GM12892 (cell line): ENCODE data around the gene GHRH.

Experiments
- DNase-seq: peaks from one replicate; pipeline ENCODE4 v3.0.0; 2011; ENCODE audit not compliant: insufficient read length
- FAIRE-seq: peaks from 2 replicates; lab custom pipeline; 2011; peaks lifted over from hg19 to GRCh38; lab: Jason Lieb, UNC
- POLR2A ChIP-seq: IDR thresholded peaks from 2 replicates; pipeline ENCODE4 v1.6.1; 2011; ENCODE audit warnings: low read depth, low read length, control low read depth
- POLR2AphosphoS5 ChIP-seq: IDR thresholded peaks from 2 replicates; pipeline ENCODE4 v1.6.1; 2011; ENCODE audit warnings: low read depth, low read length, control low read depth
- TAF1 ChIP-seq: IDR thresholded peaks from 2 replicates; pipeline ENCODE4 v1.6.1; 2011; ENCODE audit warnings: low read depth, mild to moderate bottlenecking, control low read depth, low read length, borderline replicate concordance

Gene GHRH

DNA sequence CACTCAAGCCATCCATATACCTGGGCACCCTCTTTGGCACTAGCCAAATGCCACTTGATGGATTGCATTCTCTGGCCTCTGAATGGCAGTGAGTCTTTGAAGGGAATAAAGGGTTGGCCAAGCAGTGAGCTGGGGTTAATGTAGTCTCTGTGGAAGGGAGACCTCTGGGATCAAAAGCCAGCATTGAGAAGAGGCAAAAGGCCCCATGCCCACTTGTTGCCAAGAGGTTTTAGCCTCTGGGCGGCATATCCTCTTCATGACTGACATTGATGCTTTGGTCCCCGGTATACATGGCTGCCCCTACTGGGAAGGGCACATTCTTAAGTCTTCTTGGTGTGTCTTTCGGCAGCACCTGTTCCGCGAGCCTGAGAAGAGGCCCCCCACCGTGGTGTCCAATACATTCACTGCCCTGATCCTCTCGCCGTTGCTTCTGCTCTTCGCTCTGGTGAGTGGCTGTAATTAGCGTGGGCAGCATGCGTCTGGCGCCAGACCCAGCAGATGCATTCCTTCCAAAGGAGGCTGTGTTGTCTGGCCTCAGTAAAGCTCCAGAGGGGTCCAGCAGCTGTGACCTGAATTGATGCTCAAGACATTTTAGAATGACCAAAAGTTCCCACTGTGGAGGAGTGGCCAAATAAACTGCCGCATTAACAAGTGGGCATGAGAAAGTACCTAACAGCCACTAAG lies 29.5 kb downstream of the GHRH start:
- TF ChIP-seq TAF1 (no peak), POLR2A (no peak), POLR2AphosphoS5 (no peak)
- DNase-seq (no peak), FAIRE-seq (no peak)

DNA sequence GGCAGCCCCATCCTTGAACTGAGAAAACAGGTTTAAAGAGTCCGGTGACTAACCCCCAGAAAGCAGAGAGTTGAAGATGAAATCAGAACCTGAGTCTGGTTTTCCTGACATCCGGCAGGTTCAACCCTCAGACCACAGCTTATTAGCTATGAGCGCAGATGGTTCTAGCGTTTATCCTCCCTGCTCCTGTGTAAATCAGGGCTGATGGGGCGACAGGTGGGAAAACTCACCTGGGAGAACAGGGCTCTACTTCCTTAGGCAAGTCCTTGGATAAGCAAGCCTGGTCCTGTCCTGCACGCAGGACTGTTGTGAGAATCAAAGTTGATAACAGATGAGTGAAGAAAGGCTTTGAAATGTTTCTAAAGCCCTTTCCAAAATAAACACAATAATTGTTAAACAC lies 31.4 kb downstream of the GHRH start:
- no peak for DNase-seq

DNA sequence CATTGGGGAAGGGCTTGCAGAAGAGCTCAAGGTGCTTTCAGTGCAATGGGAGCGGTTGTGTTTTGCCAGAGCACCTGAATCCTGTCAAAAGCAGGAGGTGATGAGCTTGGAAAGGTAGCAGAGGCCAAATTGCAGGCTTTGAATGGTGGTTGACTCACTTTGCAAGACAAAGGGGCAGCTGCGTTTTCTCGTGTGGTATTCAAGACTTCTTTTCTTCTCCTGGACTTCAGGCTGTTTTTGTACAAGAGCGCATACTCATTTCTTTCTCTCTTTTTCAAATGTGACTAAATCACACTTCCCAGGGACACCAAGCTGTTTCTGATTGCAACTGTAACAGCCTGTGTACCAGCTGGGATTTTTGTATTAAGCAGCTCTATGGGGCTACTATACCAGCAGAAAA lies 32.3 kb downstream of the GHRH start:
- DNase-seq (no peak), FAIRE-seq (no peak)
- TF ChIP-seq POLR2AphosphoS5: no peak
- no peak for TF ChIP-seq POLR2A

More for the DNA sequence above, 31.4 kb downstream of the GHRH start:
- no peak for TF ChIP-seq POLR2AphosphoS5
- TF ChIP-seq TAF1: no peak
- no peak for FAIRE-seq

DNA sequence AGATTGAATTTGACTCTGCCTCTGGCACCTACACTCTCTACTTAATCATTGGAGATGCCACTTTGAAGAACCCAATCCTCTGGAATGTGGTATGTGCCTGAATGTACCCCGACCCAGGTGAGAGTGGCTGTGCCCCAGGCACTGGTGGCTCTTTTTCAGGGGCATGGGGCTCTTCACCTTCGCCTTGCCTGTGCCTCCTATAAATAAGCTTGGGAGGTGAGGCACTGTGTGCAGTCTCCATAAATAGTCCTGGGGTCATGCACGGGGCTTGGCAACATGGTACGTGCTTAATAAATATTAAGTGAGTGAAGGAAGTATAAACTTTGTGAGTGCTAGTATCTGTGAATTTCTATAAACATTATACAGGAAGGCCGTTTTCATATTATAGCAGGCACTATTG lies 33.0 kb downstream of the GHRH start:
- no peak for FAIRE-seq
- DNase-seq: no peak
- no peak for TF ChIP-seq POLR2A
- TF ChIP-seq POLR2AphosphoS5: no peak
- no peak for TF ChIP-seq TAF1

DNA sequence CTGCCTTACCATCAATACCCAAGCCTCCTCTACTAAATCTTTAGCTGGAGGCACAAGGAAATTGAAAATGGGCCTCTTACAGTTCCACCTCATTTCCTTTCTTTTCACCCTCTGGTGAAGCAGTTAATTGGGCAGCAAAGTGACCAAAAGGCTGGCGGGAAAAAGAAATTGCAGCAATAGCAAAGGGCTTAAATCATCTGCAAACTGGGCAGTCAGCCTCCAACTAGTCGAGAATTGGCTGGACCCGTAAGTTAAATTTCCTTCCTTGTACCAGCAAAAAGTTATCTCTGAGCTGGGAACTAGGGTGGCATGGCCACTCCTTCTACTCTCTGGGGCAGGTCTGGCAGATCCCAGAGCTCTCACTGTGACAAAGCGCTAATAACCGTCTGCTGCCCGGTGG lies 33.5 kb downstream of the GHRH start:
- TF ChIP-seq POLR2A: no peak
- no peak for DNase-seq
- FAIRE-seq: no peak

DNA sequence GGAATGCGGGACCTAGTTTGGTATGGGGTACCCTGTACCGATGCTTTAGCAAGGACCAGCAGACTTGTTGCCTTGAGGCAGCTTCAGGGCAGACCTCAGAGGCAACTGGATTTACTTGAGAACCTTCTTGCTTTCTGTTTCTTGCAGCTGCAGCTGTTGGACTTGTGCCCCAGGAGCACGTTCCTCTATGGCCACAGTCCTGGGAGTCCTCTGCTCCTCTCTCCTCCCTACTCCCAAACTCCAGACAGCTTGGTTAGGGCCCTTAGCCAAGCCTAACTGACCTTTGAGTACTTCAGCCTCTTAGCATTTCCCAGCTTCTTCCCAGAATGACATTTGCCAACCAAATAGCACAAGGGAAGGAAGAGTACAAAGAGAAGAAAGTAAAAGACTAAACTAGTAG lies 34.7 kb downstream of the GHRH start:
- no peak for DNase-seq
- FAIRE-seq: no peak
- TF ChIP-seq POLR2AphosphoS5 (no peak), POLR2A (no peak), TAF1 (no peak)

DNA sequence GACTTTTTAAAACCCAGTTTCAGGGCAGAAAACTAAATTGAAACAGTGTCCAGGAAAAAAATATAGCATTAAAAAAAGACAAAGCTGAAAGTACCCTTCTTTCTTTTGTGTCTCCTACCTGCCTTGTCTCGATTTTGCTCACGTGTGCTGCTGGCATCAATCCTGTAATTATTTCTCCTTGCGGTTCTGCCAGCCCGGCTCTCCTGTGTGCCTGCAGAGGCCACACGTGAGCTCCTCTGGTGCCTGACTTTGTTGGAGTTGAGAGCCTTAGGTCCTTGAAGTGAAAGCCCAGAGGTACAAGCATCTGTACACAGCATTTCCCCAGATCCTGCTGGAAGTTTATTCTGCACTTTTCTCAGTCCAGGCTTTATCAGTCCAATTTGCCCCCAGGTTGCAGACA lies 36.5 kb downstream of the GHRH start:
- TF ChIP-seq POLR2AphosphoS5: no peak
- TF ChIP-seq POLR2A: no peak
- TF ChIP-seq TAF1: no peak
- FAIRE-seq: no peak
- no peak for DNase-seq

DNA sequence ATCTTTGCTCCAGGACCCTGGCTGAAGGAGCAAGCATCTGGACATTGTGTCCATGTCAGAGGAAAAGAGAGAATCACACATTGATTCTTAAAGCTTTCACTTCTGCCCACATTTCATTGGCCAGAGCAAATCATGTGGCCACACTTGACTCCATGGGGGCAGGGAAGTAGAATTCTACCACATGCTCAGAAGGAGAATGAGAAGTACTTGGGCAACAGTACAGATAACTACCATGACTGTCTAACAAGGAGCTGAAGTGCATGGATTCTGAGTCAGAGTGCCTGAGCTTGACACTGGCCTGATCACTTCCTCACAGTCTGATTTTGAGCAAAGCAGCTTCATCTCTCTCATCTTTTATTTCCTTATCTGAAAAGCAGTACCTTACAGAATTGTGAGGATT lies 38.6 kb downstream of the GHRH start:
- FAIRE-seq (no peak), DNase-seq (no peak)
- no peak for TF ChIP-seq POLR2A
- TF ChIP-seq POLR2AphosphoS5: no peak
- no peak for TF ChIP-seq TAF1

DNA sequence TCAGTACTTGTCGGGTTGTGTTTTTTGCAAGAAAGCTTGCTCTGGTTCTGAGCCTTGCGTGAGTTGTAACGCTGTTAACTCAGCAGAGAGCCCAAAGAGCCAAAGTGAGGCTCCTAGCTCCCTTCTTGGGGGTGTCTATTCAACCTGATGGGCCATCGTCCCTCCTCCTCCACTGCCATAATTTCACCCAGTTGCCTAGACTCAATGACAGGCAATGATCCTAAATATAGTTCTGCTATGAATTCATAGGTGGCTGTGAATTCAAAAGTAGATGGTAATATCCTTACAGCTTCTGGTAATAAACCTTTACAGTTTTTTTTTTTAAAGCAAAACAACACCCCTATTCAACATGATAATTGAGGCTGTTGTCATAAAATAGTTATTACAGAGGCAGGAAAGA lies 39.5 kb downstream of the GHRH start:
- no peak for FAIRE-seq
- TF ChIP-seq TAF1 (no peak), POLR2A (no peak), POLR2AphosphoS5 (no peak)
- no peak for DNase-seq

DNA sequence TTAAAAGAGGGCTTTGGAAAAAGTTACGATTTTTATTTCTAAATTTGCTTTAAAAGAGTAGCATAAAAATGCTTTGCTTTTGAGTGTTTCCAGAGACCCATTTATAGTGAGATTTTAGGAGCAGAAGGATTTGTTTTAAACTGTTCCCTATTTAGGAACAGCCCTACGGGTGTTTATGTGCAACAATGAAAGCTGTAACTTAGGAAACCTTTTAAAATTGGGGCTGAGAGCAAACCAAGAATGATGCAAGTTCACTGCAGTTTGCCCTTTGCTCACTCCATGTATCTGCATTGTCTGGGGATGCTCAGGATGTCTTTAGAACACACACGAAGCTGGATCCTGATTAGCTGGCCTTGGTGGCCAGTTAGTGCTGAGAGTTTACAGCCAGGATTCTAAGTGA lies 40.9 kb downstream of the GHRH start:
- DNase-seq (no peak), FAIRE-seq (no peak)
- no peak for TF ChIP-seq POLR2A
- no peak for TF ChIP-seq POLR2AphosphoS5
- no peak for TF ChIP-seq TAF1

DNA sequence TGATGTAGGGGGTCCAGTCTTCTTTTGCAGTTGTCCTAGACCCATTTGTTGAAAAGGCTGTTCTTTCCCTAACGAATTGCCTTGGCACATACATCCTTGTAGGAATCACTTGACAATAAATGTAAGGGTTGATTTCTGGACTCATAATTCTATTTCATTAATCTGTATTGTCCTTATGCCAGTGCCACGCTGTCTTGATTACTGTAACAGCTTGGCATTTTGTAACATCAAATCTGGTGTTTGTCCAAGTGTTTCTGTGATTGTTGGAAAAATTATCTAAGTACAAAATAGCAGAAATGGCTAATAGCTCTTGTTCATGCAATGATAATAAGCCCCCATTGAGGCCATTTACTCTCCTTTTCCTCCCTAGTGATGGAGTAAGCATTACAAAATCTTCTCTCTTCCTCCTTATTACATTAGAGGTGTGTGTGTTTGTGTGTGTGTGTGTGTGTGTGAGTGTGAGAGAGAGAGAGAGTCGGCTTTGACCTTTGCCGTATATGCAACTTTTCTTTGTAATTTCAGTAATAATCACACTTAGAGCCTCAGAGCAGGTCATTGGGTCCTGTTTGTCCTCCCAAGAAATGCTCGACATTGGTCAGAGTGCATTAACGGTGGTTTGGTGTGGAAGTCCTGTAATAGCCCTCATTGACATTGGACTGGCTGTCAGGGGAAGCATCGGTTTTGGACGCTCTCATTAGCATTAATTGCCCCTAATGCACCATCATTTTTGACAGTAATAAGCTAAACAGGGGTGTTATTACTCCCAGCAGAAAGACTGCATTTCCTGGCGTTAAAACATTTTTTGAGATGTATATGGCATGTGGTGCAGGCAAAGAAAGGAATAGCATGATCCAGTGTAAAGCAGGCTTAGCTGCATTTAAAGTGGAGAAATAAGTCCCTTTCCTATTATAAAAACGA lies 41.6 kb downstream of the GHRH start:
- DNase-seq (no peak), FAIRE-seq (no peak)
- TF ChIP-seq POLR2A: no peak
- TF ChIP-seq POLR2AphosphoS5: no peak
- no peak for TF ChIP-seq TAF1

DNA sequence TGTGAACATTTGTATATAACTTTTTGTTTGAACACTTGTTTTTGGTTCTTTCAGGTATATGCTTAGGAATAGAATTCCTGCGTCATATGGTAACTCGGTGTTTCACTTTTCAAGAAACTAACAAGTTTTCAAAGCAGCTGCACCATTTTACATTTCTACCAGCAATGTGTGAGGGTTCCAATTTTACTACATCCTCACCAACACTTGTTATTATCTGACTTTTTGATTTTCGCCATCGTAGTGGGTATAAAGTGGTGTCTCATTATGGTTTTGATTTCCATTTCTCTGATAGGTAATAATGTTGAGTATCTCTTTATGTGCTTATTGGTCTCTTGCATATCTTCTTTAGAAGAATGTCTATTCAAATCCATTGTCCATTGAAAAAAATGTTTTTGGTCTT lies 42.6 kb downstream of the GHRH start:
- DNase-seq: no peak
- FAIRE-seq: no peak
- no peak for TF ChIP-seq TAF1
- no peak for TF ChIP-seq POLR2A
- TF ChIP-seq POLR2AphosphoS5: no peak
